Vagina (tissue), 2 donors: ENCODE data around the gene PLA2G7. TPM values are rescaled to one million over a fixed set of nuclear protein-coding genes. Genes with fewer than 3 reads are reported as not detected.
"Not testable (repeated sequence)": the region's sequence is repeated elsewhere in the genome, so short reads cannot be mapped to it uniquely, and the experiment has no call there.

ENCODE experiments used
- DNase-seq, 2 donors: peaks; one replicate each; pipeline ENCODE4 v3.0.0-alpha.2; 2017; ENCODE audit errors: extremely low spot score in 2 of 2
- H3K27ac ChIP-seq: fragments of 200-600 bp; sonication (generic); one replicate; pipeline ENCODE4 v1.5.1; 2019
- H3K27me3 ChIP-seq: fragments of 200-600 bp; sonication (generic); one replicate; pipeline ENCODE4 v1.5.1; 2019
- H3K36me3 ChIP-seq, 2 donors: fragments of 200-600 bp; sonication (generic); one replicate each; pipeline ENCODE4 v1.5.1; 2017 to 2019
- H3K4me1 ChIP-seq: fragments of 200-600 bp; sonication (generic); one replicate; pipeline ENCODE4 v1.5.1; 2019
- H3K4me3 ChIP-seq, 2 donors: fragments of 200-600 bp; sonication (generic); 1 replicate in 1 of 2; 2 replicates in 1 of 2; pipeline ENCODE4 v1.5.1; 2016 to 2019
- H3K9me3 ChIP-seq: fragments of 200-600 bp; sonication (generic); one replicate; pipeline ENCODE4 v1.5.1; 2019
- CTCF ChIP-seq, 3 experiments: fragments of 450-650 bp in 2 of 3; fragments of 200-600 bp in 1 of 3; sonication (generic) in 1 of 3; IDR thresholded peaks; one replicate each; pipeline ENCODE4 v1.5.1; 2017 to 2019; ENCODE audit warnings: antibody characterized with exemption in 3 of 3, mild to moderate bottlenecking in 2 of 3, moderate library complexity in 2 of 3
- POLR2A ChIP-seq, 2 donors: fragments of 450-650 bp; IDR thresholded peaks; one replicate each; pipeline ENCODE4 v1.6.1; 2017; ENCODE audit warnings: antibody characterized with exemption in 2 of 2, mild to moderate bottlenecking in 2 of 2, moderate library complexity in 2 of 2
- POLR2AphosphoS5 ChIP-seq, 2 donors: sonication (generic); formaldehyde crosslinking; IDR thresholded peaks; one replicate each; pipeline ENCODE4 v1.9.0; 2017; ENCODE audit warnings: antibody characterized with exemption in 2 of 2, mild to moderate bottlenecking in 2 of 2, low read depth in 1 of 2; ENCODE audit not compliant: insufficient read depth in 1 of 2
- intact Hi-C: fragments of 100-400 bp; cut with DNase I; formaldehyde crosslinking; loops from one replicate; pipeline ENCODE4 v1.15.1; 2023
- total RNA-seq: library from RNA; depleted of rRNA; stranded (reverse); fragments of >200 nt; gene quantifications from one replicate; pipeline ENCODE4 v1.2.3, GENCODE V29; 2016

PLA2G7 gene
- total RNA-seq, 1 donor from 2014 or later: not detected

GRCh38 chr6:46748940-46749503 is 13.8 kb upstream of the PLA2G7 start:
- no peak overlapping the region for H3K27ac ChIP-seq
- no peak for DNase-seq
- H3K36me3 ChIP-seq: no peaks in the 10 kb centered on the region
- no peaks in the 10 kb centered on the region for H3K9me3 ChIP-seq
- intact Hi-C loops: no loop called here
- H3K4me1 ChIP-seq: no peaks in the 10 kb centered on the region
- TF ChIP-seq POLR2AphosphoS5 (IDR thresholded peaks at IDR 0.05; ENCODE audit: insufficient read depth in 1 of 2, low read depth in 1 of 2) (no peak), POLR2A (IDR thresholded peaks at IDR 0.05) (no peak), CTCF (IDR thresholded peaks at IDR 0.05) (no peak)
- H3K4me3 ChIP-seq: no peak overlapping the region
- H3K27me3 ChIP-seq: no peaks in the 10 kb centered on the region

- intact Hi-C loops: no loop called here
- no peaks in the 10 kb centered on the region for H3K36me3 ChIP-seq
- H3K9me3 ChIP-seq: no peaks in the 10 kb centered on the region
- no peak within 1 kb of the TSS for H3K4me3 ChIP-seq
- no peaks in the 10 kb centered on the region for H3K4me1 ChIP-seq
- no peak for TF ChIP-seq CTCF (IDR thresholded peaks at IDR 0.05)
- no peak for TF ChIP-seq POLR2AphosphoS5 (IDR thresholded peaks at IDR 0.05; ENCODE audit: insufficient read depth in 1 of 2, low read depth in 1 of 2)
- no peak for TF ChIP-seq POLR2A (IDR thresholded peaks at IDR 0.05)
- H3K27ac ChIP-seq: no peak within 1 kb of the TSS
- DNase-seq: no peak
- no peaks in the 10 kb centered on the region for H3K27me3 ChIP-seq
Observed at GRCh38 chr6:46746696-46747095, 11.5 kb upstream of the PLA2G7 start, which contains the start of gene ANKRD66. Gene ANKRD66 (plus strand): TSS chr6:46746933. CDS start chr6:46751949, 5,016 bp downstream.

GRCh38 chr6:46745973-46746372 is 10.8 kb upstream of the PLA2G7 start:
- H3K9me3 ChIP-seq: no peaks in the 10 kb centered on the region
- intact Hi-C loops: no loop called here
- no peak for TF ChIP-seq CTCF (IDR thresholded peaks at IDR 0.05)
- TF ChIP-seq POLR2A (IDR thresholded peaks at IDR 0.05): no peak

GRCh38 chr6:46744159-46744725 is 9.1 kb upstream of the PLA2G7 start:
- H3K27me3 ChIP-seq, H3K4me1 ChIP-seq, intact Hi-C loops, H3K9me3 ChIP-seq, H3K4me3 ChIP-seq, H3K27ac ChIP-seq, H3K36me3 ChIP-seq, DNase-seq: not testable (repeated sequence)

More at GRCh38 chr6:46745973-46746372, 10.8 kb upstream of the PLA2G7 start:
- H3K27ac ChIP-seq: no peak overlapping the region
- no peaks in the 10 kb centered on the region for H3K27me3 ChIP-seq
- no peak for DNase-seq
- H3K4me1 ChIP-seq: no peaks in the 10 kb centered on the region
- H3K36me3 ChIP-seq: no peaks in the 10 kb centered on the region
- H3K4me3 ChIP-seq: no peak overlapping the region

GRCh38 chr6:46743425-46744158 is 8.4 kb upstream of the PLA2G7 start:
- Histone ChIP-seq H3K27ac (no peak overlapping the region), H3K27me3 (no peaks in the 10 kb centered on the region), H3K4me1 (no peaks in the 10 kb centered on the region), H3K9me3 (no peaks in the 10 kb centered on the region), H3K4me3 (no peak overlapping the region), H3K36me3 (no peaks in the 10 kb centered on the region)
- intact Hi-C loops: no loop called here
- DNase-seq: no peak
- TF ChIP-seq POLR2A (IDR thresholded peaks at IDR 0.05) (no peak), POLR2AphosphoS5 (IDR thresholded peaks at IDR 0.05; ENCODE audit: insufficient read depth in 1 of 2, low read depth in 1 of 2) (no peak), CTCF (IDR thresholded peaks at IDR 0.05) (no peak)
